ES-I3 (cell line): Measurements from ENCODE around the gene ECHS1.
A peak's percentile ranks its signal among the peaks of the same experiment; 100 is the strongest.

Source experiments
- H3K36me3 ChIP-seq: 2 replicates; pipeline ENCODE4 v1.6.1; 2013; ENCODE audit warnings: mild to moderate bottlenecking, low read length, control low read depth, moderate library complexity; ENCODE audit not compliant: insufficient read depth
- H3K4me1 ChIP-seq: 2 replicates; pipeline ENCODE4 v1.6.1; 2013; ENCODE audit warnings: mild to moderate bottlenecking, control low read depth, low read length; ENCODE audit not compliant: insufficient read depth
- H3K9ac ChIP-seq: 2 replicates; pipeline ENCODE4 v1.6.1; 2013; ENCODE audit warnings: low read depth, mild to moderate bottlenecking, low read length, moderate library complexity
- H3K9me3 ChIP-seq: 2 replicates; pipeline ENCODE4 v1.6.1; 2013; ENCODE audit warnings: mild to moderate bottlenecking, low read length, moderate library complexity; ENCODE audit not compliant: control insufficient read depth, insufficient read depth

ECHS1 gene

DNA sequence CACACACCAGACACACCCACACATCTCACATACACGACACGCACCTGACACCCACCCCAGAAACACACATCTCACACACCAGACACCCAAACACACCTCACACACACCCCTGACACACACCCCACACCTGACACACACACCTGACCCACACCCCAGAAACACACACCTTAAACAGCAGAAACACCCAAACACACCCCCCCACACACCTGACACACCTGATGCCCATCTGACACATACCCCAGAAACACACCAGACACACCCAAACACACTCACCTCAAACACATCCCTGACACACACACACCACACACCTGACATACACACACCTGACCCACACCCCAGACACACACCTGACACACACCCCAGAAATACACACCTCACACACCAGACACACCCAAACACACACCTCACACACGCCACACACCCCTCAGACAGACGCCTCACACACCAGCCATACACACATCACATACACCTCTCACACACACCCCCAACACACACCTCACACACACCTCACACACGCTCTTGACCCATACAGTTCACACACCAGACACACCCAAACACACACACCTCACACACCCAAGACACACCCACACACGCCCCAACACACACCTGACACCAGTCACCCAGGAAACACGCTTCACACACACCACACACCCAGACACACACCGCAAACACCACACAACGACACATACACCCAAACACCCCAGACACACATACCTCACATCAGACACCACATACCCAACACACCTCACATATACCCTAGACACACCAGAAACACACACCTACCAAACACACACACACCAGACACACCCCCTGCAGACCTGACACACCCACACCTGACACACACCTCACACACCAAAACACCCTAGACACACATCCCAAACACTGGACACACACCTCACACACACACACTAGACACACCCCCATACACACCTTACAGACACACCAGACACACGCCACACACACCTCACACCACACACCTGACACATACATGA lies 34.8 kb downstream of the ECHS1 start:
- no peaks in the 10 kb centered on the region for H3K36me3 ChIP-seq
- H3K9me3 ChIP-seq, result no peaks in the 10 kb centered on the region; the same call in 1 of the 2 replicates
- no peak overlapping the region for H3K9ac ChIP-seq
- H3K4me1 ChIP-seq, result peaks cover 4% of the 10 kb centered on the region

DNA sequence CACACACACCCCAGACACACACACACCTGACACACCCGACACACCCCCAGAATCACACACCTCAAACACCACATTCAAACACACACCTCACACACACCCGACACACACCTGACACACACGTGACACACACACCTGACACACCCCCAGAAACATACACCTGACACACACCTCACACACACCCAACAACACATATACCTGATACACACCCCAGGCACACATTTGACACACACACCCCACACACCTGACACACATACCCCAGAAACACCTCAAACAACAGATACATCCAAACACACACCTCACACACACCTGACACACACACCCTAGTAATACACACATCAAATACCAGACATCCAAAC lies 35.8 kb downstream of the ECHS1 start:
- H3K36me3 ChIP-seq, result no peaks in the 10 kb centered on the region
- no peak overlapping the region for H3K9ac ChIP-seq
- no peaks in the 10 kb centered on the region for H3K4me1 ChIP-seq
- H3K9me3 ChIP-seq, result no peaks in the 10 kb centered on the region; the same call in 1 of the 2 replicates

DNA sequence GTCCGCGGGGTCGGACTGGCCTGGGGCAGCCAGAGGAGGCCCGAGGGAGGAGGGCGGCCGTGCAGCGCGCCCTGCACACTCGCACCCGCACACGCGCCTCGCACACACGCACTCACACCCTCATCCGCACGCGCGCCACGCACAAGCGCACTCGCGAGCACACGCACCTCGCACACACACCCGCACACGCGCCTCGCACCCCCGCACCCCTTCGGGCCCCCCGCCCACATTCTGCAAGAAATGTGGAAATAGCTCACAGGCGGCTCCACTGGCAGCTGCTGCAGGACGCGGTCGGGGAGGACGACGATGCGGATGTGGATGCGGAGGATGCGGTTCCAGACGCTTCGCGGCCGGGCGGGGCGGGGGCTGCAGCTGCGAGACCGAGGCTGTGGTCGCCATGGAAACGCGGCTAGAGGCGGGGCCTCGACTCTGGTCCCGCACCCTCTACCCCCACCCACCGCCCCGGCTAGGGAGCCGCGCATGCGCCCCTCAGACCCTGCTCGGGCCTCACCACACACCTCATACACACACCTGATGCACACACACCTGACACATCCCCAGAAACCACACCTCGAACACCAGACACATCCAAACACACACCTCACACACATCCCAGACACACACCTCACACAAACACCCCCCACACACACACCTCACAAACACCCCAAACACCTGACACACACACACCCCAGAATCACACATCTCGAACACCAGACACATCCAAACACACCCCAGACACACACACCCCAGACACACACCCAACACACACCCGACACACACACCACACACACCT lies 36.4 kb downstream of the ECHS1 start, which contains the start of gene CALY:
Gene CALY, minus strand, starts transcription at position 320 of the 793 bp plus-strand sequence. CDS start 7,907 bp downstream, outside the sequence.
- no peaks in the 10 kb centered on the region; the same call in 1 of the 2 replicates for H3K9me3 ChIP-seq
- peak within 1 kb of the TSS; percentile 34; the same call in 1 of the 2 replicates for H3K9ac ChIP-seq
- no peaks in the 10 kb centered on the region for H3K4me1 ChIP-seq
- H3K36me3 ChIP-seq, result no peaks in the 10 kb centered on the region

DNA sequence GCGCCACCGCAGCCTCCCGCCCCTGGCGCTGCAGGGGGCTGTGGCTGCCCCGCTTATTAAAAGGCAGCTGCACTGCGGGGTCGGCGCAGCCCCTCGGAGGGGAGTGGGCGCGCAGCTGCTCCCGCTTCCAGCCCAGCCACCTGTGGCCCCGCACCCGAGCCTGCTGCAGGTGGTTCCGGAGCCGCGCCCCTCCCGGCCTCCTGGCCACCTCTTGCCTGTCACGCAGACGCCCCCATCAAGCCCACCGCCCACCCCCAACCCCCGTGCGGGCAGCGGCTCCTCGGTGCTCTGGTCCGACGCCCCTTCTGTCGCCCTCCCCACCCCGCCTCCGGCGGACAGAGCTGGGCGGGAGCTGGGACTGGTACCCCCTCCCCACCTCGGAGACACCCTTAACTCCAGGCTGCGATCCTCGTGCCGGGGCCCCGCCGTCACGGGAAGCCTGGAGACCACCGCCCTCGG lies 37.0 kb downstream of the ECHS1 start:
- H3K4me1 ChIP-seq, result no peaks in the 10 kb centered on the region
- H3K36me3 ChIP-seq, result no peaks in the 10 kb centered on the region
- no peaks in the 10 kb centered on the region; the same call in 1 of the 2 replicates for H3K9me3 ChIP-seq
- no peak overlapping the region; the same call in 1 of the 2 replicates for H3K9ac ChIP-seq

DNA sequence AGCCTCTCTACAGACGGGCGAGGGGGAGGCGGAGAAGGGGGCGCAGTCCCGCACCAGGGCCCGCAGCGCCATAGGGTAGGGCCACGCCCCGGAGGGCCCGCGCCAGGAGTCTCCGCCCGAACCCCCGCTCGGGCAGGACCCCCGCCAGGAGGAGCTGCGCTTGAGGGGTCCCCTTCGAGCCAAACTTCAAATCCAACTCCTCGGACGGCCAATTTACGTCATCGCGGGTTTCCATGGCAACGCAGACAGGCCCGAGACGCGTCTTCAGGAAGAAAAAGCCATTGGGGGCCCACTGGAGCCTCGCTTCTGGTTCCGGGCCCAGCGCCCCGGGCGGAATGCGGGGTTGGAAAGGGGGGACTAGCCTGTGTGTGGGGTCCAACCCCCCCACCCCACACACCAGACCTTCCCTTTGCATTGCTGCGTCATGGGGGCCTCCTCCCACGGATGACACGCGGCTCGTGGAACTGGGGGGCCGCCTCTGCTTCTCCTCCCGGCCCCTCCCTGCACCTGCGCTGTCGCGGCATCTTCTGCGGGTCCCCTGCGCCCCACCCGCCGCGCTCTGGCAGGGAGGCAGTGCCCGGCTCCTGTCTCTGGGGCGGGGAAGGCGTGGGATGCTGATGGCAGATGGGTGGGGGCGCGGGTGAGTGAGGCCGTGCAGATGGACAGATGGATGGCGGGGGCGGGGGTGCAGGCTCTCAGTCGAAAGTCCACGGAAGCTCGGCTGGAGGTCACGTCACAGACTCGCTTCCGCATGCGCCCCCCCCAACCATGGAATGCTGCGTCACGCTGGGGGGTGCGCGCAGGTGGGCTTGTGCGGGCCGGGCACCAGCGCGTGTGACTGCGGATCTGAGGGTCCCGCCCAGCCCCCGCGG lies 37.7 kb downstream of the ECHS1 start:
- Histone ChIP-seq H3K9ac (peak overlapping the region; percentile 34; the same call in 1 of the 2 replicates), H3K4me1 (no peaks in the 10 kb centered on the region), H3K36me3 (no peaks in the 10 kb centered on the region), H3K9me3 (no peaks in the 10 kb centered on the region; the same call in 1 of the 2 replicates)

DNA sequence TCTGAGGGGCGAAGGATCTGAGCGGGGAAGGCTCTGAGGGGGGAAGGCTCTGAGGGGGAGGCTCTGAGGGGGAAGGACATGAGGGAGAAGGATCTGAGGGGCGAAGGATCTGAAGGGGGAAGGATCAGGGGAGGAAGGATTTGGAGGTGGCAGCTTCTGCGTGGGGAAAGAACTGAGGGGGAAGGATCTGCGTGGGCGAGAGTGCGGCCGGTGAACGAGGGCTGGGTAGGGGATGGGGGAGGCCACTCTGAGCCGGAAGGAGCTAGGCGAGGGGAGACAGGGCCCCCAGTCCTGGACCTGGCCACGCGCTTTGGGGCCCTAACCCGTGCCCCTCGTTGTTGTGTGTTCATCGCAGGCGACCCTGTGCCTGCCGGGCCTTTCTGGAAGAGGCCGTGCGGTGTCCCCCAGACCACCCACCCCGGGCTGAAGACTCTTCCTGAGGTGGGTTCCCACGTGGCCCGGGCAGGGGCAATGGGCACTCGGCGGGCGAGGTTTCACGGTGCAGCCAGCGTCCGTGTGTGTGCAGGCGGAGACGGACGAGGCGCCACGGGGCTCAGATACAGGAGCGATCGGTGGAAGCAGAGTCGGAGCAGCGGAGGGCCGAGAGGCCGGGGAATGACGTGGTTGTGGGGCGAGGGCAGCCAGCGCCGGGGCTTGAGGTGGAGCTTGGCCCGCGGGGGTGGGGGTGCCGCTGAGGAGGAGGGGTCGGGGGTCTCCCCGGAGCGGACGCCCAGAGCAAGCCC lies 38.5 kb downstream of the ECHS1 start:
- Histone ChIP-seq H3K4me1 (no peaks in the 10 kb centered on the region), H3K36me3 (no peaks in the 10 kb centered on the region), H3K9me3 (no peaks in the 10 kb centered on the region; the same call in 1 of the 2 replicates), H3K9ac (peak overlapping the region; percentile 34; the same call in 1 of the 2 replicates)

DNA sequence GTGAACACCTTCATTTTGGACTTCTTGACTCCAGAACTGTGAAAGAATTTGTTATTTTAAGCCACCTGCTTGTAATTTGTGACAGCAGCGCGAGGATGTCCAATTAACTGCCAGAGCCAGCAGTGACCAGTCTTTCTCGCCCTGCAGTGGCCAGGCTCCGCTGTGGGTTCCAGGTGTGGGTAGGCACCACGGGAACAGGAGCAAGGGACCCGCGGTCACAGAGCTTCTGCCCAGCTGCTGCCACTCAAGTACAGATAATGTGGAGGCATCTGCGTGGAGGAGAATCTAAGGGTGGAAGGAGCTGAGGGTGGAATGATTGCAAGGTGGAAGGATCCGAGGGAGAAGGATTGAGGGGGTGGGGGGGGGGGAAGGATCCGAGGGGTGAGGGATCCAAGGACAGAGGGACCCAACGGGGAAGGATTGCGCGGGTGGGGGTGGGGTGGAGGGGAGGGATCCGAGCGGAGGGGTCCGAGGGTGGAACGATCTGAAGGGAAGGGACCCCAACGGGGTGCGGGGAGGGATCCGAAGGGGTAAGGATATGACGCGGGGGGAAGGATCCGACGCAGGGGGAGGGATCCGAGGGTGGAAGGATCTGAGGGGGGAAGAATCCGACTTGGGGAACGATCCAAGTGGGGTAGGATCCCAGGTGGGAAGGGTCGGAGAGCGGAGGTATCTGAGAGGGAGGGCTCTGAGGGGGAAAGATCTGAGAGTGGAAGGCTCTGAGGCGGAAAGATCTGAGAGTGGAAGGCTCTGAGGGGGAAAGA lies 40.0 kb downstream of the ECHS1 start:
- Histone ChIP-seq H3K9ac (no peak overlapping the region), H3K9me3 (no peaks in the 10 kb centered on the region; the same call in 1 of the 2 replicates), H3K4me1 (no peaks in the 10 kb centered on the region), H3K36me3 (no peaks in the 10 kb centered on the region)

DNA sequence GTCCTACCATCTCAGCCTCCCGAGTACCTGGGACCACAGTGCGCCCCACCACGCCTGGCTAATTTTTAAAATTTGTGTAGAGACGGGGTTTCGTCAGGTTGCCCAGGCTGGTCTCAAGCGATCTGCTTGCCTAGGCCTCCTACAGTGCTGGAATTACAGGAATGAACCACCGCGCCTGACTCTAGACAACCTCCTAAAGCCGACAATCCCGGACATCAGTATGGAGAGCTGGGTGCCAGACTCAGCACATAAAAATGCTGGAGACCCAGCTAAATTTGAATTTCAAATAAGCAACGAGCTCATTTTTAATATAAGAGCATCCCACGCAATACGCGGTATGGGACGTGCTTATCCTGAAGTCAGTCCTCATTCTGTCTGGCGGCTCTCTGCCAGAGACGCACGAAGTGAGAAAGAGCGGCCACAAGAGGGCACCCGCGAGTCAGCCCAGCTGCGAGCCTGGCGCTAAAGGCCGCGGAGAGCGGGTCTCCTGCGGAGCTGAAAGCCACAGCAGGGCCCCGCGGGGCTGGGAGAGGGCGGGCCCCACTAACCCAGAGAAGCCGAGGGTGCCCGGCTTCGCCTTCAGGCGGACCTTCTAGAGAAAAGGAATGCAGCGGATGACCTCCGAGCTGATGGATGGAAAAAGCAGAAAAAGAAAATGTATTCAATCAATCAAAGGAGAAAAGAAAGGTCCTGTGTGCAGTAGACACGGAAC lies 43.5 kb downstream of the ECHS1 start:
- Histone ChIP-seq H3K9me3 (no peaks in the 10 kb centered on the region; the same call in 1 of the 2 replicates), H3K9ac (peak overlapping the region; percentile 19; the same call in 1 of the 2 replicates), H3K36me3 (no peaks in the 10 kb centered on the region), H3K4me1 (peaks cover 3% of the 10 kb centered on the region; the same call in 1 of the 2 replicates)

DNA sequence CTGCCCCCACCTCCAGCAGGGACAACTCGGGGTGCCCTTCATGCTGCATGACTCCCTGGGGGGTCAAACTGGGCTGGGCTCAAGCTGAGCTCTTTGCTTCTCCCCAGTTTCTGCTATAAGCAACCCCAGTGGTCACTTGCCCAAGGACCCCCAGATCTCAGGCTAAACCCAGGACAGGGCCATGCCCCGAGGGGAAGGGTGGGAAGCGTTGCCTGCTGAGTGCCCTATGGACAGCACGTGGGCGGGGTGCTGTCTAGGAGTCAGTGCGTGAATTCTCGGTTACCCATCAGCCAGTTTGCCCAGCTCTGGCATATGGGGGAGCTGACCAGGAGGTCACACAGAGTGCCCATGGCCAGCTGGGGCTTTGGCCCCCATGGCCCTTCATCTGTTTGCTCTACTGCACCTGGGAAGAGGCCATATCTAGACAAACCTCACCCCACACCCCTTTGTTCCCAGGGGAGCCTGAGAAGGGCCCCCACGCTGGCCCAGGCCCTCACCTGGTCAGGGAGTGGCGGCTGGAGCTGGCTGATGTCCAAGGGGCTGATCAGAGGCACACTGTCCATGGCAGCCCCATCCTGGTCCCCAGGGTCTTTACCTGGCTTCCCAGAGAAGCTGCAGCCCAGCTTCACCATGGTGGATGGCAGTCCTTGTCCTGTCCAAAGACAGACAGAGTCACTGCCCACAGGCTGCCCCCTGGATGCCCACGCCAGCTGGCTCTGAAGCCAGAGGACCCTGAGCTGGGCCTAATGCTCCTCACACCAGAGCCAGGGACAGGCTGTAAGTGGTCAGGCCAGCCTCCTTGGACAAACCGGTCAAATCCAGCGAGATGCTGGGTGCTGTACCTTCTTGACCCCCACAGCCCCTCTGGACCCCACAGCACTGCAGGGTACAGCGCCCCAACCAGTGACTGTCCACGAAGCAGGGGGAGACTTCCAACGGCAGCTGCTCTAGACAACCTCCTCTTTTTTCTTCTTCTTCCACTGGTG lies 44.5 kb downstream of the ECHS1 start:
- H3K4me1 ChIP-seq, result peaks cover 3% of the 10 kb centered on the region; the same call in 1 of the 2 replicates
- H3K9ac ChIP-seq, result no peak overlapping the region

DNA sequence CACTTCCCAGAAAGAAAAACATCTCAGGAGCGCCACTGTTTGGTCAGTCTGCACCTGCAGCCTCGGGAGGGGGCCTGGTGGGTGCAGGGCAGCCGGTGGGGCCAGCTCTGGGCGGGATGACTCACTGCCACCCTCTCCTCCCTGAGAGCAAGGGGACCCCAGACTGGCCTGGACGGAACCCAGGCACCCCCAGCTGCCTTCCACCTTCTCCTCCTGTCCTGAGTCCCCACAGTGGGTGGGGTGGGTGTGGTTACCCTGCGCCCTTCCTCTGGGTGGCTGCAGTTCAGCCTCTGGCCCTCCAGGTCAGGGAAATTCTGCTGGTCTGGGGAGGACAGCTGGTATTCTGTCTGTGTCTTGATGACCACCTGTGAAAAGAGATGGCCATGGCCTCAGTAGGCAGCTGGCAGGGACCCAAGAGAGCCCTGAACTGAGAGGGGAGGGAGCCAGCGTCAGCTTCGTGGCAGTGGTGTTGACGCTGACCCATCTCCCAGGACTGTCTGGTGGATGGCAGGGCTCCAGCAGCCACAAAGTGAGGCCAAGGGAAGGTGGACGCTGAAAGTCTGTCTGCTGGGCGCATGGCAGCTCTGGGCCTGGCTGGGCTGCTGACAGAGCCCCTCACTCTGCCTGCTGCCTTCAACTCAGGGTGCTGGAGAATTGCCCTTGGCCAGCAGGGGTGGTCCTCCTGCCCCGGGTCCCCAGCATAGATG lies 45.4 kb downstream of the ECHS1 start:
- Histone ChIP-seq H3K9ac (no peak overlapping the region), H3K4me1 (peaks cover 3% of the 10 kb centered on the region; the same call in 1 of the 2 replicates), H3K36me3 (no peaks in the 10 kb centered on the region), H3K9me3 (no peaks in the 10 kb centered on the region)

More for the DNA sequence above, 44.5 kb downstream of the ECHS1 start:
- Histone ChIP-seq H3K9me3 (no peaks in the 10 kb centered on the region), H3K36me3 (no peaks in the 10 kb centered on the region)
